Activated T-cell treated with anti-CD3 and anti-CD28 coated beads for 1 hour (primary cell): Measurements from ENCODE around the gene MAGI1.
"Not testable (repeated sequence)": the region's sequence is repeated elsewhere in the genome, so short reads cannot be mapped to it uniquely, and the experiment has no call there.

Experiments used
- DNase-seq: peaks from one replicate; pipeline ENCODE4 v3.0.0-alpha.2; 2020; ENCODE audit warnings: low read depth

Gene MAGI1

DNA sequence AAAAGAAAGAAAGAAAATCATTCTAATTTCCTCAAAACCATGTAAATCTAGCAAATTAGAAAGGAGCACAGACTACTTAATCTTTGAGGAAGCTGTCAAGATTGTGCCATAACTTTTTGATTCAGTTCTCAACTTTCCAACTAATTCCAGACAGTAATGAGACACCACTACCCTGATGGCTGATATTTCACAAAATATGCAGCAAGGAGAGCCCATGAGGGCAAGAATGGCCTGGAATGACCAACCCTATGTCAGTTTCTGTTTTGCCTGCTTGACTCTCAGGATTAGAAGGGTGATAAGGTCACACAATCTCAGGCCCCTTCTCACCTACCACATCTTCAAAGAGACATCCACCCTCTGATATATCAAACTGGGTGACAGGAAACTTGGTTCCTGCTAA is 134.7 kb downstream of the MAGI1 start:
- no peak for DNase-seq

DNA sequence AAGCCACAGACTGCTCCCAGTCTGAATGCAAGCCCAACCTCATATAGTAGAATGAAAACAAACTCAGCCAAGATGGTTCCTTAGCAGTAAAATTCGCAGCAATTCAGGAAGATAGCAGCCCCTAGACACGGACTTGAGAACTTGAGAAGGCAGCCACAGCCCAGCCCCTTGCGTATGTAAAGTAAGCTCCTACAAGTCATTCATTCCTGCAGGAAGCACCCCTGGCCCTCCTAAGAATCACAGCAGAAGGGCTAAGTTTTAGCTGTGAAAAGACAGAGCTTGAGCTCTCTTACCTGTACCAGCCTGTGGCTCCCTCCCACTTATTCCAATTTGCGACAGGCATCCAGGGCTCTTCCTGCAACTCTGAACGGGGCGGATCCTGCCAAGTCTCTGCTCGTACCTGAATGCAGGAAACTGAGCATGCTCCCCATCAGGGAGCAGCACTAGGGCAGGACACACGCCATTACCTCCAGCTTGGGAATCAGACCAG is 136.4 kb downstream of the MAGI1 start:
- no peak for DNase-seq

DNA sequence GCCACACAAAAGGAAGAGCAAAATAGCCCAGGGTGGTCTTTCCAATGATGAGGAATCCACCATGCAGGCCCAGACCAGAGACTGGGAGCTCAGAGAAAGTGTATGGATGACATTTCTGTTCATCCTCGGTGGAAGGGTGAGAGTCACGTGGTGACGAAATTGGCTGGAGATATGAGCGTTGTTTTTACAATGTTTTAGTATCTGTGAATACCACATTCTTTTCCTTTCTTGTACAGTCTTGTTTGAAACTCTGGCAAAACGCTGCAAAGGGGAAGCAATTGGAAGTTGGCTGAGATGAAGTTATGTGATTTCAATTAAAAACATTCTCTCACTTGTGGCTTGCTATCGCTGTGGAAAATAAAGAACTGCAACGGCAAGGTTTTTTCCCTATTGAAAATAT is 137.5 kb downstream of the MAGI1 start:
- DNase-seq, result no peak

DNA sequence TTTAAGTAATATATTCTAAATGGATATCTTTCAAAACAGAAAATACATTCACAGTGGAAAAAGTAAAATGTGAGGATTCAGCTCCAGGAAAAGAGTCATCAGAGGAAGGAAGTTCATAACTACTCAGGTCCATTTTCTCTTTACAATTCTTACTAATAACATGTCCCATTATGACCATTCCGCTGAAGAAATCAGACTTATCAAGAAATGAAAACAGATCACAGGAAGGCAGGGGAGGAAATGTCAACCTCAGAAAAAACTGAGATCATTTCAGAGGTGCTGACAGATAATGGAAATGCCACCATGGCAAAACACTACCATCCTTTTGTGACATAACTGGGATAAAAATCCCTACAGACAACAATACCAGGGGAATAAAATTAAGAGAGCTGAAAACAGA is 139.5 kb downstream of the MAGI1 start:
- DNase-seq, result no peak

DNA sequence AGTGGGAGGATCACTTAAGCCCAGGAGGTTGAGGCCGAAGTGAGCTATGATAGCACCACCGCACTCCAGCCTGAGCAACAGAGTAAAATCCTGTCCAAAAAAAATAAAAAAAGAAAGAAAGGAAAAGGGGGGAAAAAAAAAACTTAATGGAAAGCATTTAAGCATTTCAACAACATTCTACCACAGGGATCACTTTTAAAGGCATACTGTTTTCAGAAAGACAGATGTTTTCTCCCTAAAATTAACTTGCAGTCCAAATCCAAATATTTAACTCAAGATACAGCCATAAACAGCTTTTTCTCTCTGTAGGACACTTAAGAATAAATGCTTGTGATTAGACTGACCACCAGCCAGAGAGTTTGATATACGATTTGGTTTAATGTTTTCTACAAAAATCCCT is 141.0 kb downstream of the MAGI1 start:
- no peak for DNase-seq

DNA sequence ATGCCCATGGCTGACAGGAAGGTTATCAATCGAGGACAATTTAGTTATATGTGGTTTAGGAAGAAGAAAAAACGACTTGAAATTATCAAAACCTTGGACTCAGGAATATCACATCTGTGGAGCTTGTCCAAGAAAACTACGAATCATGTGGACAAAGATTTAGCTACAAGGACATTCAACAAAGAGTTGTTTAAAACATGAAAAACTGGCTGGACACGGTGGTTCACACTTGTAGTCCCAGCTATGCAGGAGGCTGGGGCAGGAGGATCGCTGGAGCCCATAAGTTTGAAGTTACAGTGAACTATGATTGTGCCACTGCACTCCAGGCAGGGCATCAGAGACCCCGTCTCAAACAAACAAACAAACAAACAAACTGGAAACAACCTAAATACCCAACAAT is 142.4 kb downstream of the MAGI1 start:
- no peak for DNase-seq

DNA sequence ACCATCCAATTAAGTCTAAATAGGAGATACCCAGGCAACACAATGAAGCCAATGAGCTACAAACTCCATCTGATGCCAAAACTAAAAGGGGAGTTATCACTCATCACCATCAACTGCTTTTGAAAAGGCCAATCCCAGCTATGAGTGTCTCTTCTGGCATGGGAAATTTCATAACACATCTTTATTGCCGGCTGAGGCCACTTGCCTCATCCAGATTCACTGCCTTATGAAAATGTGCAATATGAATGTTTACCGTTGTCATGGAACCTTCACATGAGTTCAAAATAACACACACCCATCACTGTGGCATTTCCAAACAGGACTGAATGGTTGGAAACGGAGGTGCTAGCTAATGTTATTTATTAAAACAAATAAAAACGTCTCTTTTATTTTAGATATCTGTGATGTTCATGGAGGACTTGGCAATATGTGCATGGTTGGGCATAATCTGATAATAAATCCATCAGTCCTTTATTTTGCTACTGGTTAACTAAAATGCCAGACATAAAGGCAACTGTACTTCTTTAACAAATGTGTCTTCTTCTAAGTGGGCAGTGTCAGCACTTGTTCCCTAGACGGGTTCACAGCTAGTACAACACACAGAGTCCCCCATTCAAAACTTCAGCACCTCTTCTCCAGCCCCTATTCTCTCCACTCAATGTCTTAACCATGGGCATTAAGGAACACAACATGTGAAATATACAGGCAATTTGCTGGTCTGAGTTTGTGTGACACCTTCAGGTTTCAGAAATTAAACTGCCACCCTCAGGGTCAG is 143.9 kb downstream of the MAGI1 start:
- DNase-seq, result no peak

DNA sequence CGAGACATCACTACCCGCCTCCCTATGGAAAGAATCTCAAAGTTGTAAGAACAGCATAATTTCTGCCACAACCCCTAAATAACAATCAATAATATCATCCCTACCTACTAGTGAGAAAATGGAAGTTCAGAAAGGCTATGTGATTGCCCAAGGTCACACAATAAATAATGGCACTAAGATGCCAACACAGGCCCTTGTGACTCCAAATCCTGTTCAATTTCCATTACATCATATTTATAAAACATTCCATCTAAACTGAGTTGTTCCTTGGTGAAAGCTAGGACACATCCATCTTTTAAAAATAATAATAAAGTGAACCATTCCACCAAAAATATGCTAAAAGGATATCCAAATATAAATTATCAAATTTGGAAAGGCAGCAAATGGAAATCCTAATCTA is 144.6 kb downstream of the MAGI1 start:
- no peak for DNase-seq

DNA sequence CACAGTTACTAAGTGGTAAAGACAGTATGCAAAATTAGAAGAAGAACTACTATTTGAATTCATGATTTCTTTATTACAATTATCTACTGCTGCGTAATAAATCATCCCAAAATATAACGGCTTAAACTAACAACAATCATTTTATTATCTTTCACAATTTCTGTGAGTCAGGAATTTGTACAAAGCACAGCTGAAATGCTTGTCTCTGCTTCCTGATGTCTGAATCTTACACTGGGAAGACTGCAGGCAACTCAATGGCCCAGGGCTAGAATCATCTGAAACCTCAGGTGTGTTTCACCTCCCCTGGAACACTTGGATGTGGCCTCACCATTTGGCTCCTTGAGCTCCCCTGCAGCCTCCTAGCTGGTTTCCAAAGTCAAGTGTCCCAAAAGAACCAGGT is 145.1 kb downstream of the MAGI1 start:
- no peak for DNase-seq

DNA sequence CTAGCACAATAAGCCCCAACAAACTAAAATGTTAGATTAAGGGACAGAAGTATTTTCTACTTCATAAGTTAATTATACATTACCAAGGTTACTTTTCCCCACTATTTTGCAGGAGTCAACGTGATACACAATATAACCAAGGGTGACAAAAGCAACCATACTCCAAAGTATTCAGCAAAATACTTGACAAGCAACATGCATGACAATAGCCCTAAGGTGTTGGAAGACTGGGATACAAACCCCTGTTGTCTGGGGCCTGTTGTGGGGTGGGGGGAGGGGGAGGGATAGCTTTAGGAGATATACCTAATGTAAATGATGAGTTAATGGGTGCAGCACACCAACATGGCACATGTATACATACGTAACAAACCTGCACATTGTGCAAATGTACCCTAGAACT is 147.2 kb downstream of the MAGI1 start:
- DNase-seq, result not testable (repeated sequence)

DNA sequence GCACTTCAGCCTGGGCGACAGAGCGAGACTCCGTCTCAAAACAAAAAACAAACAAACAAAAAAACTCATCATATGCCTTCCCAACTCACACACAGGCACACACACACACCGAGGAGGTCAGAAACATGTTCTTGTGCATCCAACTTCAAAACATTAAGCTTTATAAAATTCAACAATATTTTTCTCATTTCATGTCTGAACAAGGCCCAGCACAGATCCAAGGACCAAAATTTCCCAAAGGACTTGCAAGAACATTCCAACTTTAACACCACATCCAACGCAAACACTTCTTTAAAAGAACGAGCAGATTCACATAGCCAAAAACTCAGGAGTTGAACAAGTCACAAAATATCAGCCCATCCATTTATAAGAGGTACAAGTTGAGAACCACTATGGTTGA is 148.4 kb downstream of the MAGI1 start:
- DNase-seq, result no peak

DNA sequence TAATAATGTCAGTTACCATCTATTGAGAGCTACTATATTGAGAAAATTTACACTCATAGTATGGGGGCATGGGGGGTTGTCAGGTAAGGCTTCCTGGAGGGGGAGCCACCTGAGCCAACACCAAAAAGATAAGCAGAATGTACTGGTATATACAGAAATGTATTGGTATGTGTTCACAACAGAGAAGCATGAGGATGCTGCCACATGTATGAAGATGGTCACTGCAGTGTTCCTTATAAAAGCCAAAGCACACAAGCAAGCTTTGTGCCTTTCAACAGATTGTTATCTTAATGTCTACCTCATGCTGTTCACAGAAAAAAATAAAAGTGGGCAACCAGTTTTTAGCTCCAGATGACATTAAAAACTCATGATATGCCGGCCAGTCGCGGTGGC is 149.0 kb downstream of the MAGI1 start:
- DNase-seq, result no peak

DNA sequence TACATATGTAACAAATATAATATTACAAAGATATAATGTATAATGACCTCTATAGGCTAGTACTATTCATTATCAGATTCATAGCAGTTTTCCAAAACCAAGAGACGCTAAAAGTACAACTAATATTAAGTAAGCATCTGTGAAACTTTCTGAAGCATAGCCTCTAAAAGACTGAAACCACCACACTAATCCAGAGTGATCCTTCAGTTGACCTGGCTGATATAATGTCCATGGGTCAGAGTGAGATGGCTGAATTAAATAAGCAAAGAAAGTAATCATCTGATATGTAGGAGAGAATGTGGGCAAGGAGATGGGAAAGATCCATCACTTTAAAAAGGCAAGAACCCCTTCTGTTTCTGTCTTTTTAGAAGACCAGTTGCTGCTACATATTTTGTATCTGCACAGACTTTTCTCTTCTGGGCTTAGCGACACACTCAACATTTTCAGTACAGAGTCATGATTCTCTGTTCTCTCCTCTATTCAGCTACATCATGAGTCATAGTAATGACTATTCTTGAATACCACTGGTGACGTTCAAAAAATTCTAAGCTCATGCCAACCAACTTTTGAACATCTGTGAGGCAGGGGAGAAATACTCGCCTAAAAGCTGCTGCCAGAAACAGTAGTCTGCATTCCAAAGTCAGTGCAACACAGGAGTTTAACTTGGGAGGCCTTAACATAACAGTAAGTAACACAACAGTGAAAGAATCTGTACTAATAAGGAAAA is 149.6 kb downstream of the MAGI1 start:
- DNase-seq, result no peak

DNA sequence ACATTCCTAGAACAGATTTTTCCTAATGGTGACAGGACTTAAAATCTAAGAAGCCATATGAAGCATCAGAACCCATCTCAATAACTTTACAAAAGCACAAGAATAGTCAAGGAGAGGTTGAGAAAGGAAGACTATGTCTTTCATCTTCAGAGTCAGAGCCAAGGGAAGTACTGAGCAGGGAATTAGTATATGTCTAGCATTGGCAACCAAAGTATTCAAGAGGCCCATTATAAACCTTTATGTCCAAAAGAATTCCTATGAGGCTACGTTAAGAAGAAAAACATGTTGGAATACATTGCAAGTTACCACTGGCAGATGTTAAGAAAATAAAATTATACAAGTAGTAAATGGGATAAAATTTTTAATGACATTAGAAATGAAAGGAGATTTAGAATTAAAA is 150.5 kb downstream of the MAGI1 start:
- DNase-seq, result no peak

DNA sequence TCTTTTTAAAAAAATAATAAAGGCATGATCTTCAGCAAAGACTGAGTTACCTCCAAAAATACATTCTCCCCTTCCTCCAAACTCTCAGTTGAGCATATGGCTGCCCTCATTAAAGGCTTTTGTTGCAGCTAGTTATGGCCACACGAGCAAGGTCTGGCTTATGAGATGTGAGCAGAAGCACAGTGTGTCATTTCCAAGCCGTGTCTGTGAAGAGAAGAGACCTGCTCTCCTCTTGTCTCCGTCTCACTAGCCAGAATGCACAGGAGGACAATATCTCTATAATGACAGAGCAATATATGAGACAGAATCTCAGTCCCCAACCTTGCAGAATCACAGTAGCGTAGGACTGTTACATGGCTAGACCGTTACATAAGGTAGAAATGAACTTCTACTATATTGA is 152.3 kb downstream of the MAGI1 start:
- DNase-seq, result no peak

DNA sequence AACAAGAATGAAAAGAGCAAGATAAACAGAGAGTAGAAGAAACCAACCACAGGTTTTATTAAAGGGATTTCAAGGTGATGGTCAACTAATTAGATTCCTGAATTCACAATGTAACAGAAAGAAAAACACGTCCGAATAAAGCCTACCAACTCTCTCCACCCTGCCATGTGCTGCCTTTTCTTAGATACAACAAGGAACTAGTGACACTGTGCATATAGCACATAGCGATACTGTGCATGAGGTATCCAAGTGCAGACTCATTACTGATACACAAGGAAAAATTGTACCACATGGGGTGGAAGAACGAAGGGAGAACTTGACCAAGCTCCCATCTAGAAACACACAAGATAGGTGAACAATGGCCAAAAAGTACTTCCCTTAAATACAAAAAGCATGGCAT is 154.6 kb downstream of the MAGI1 start:
- no peak for DNase-seq

DNA sequence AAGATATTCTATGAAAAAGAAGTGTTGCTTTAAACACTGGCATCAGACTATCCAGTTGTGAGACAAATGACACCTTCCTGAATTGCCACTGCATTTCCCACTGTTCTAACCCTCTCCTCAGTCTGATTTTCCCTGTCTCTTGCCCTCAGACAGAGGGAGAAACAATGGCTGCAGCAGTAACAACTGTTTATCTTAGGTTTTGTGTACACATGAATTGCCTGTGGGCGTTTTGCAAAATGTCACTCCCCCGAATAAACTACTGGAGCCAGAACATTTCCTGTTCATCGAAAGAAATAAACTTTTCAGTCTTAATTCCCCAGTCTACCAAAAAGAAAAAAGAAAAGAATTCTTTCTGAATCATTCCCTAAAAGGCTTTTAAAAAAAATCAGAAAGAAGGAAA is 155.1 kb downstream of the MAGI1 start:
- DNase-seq, result no peak

DNA sequence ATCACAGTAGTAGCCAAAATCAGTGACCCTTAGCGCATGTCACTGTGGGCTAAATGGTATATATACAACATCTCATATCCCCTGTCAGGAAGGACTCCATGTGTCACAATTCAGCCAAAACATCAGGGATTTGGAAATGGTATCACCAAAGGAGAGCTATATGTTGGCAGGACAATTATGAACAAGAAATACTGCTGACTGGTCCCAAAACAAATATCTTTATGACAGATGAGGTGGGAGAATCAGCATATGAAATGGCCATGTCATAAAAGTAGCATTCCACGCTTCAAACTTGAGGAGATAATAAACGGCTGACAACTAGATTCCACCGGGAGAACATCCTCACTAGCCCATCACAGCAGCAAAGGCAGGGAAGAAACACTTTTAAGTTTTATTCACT is 158.4 kb downstream of the MAGI1 start:
- no peak for DNase-seq

DNA sequence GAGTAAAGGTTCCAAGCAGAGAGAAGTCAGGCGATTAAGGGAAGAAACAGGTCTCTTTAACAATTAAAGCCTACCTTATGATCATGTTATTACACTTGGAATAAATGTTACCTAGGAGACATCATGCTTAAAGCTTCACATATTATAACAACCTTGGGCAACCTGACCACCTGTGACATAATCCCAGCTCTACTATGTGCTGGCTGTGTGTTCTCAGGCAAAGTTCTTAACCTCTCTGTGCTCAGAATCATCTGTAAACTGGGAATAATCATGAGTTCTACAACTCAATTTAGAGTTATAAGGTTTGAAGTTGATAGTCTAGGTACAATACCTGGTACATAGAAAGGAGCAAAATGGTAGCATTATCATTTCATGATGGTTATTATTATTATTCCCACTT is 159.3 kb downstream of the MAGI1 start:
- no peak for DNase-seq

DNA sequence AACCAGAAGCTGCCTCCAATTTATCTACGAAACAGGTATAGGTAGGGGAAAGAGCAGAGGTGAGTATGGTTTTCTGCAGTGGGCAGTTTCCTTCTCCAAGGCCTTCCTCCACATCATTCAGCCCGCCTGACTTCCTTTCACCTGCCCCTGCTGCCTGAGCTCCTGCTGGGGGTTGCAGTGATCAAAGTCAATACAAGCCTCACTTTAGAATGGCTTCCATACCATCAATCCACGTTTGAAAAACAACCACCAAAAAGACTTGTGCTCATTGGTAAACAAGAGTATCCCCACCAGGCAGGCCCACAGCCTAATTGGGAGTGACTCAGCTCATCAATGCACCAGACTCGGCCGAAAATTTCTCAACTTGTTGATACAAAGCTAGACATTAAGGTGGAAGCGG is 159.9 kb downstream of the MAGI1 start:
- DNase-seq, result no peak

DNA sequence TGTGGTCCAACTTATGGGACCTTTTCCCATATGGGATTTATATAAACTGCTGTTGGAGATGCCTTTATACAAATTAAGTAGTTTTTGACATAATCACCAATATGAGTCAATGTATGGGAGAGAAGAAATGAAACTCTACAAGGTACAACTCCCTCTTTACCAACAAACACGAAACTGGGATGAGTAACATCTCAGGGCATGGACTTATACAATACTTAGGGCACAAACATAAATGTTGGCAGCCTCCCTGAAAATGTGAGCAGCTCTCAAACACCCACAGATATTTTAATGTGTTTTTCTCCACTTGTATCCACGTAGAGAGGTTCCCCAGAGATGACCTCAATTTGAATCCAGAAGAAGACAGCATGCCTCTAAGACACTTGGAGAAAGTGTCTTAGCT is 161.6 kb downstream of the MAGI1 start:
- no peak for DNase-seq

DNA sequence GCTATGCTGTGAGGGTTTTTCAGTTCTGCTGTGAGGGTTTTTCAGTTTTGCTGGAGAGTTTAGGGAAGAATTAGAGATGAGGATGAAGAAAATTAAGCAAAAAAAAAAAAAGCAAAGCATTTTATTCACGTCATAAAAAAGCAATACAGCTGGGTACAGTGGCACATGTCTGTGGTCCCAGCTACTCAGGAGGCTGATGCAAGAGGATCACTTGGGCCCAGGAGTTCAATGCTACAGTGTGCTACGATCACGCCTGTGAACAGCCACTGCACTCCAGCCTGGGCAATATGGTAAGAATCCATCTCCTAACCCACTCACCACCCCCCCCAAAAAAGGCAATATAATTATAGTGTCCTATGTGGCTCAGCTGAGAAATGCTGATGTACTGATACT is 162.7 kb downstream of the MAGI1 start:
- no peak for DNase-seq

DNA sequence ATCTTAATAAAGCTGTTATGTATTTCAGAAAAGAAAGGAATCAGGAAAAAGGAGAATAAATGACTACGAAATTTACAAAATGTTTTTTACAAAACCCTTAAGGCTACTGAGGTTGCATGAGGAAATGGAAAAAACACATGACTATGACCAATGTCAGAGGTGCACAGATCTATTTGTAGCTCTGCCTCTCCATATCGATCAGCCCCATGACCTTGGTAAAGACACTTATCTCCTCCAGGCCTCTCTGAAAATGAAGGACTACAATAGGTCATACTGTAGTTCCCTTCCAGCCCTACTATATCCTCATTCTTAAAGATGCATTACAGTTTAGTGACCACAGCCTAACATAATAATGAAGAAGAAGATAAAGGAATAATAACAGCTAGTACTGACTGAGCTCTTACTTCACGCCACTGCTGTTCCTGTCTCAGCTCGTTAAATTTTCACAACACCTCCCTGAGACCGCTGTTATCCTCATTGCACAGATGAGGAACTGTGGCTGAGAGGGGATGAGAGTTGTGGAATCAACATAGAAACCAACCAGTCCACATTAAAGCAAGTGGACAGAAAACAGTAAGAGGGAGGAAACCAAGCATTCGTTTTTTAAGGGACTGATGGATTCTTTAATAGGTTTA is 163.2 kb downstream of the MAGI1 start:
- DNase-seq, result no peak
